Pancreas (tissue), 10 donors: ENCODE measurements around the gene DNAJC24. TPM values are rescaled to one million over a fixed set of nuclear protein-coding genes. Genes with fewer than 3 reads are reported as not detected.

ENCODE experiments used
- ATAC-seq, 4 donors: fragments of 200-7000 bp; cut with Tn5 transposase; one replicate each; pipeline versions ENCODE4 v1.8.0 to v1.9.1; 2020; ENCODE audit warnings: mild to moderate bottlenecking in 4 of 4, moderate library complexity in 4 of 4
- DNase-seq, 6 donors: peaks; one replicate each; pipeline ENCODE4 v3.0.0-alpha.2; 2020
- FAIRE-seq: peaks from 2 replicates; lab custom pipeline; 2012; peaks lifted over from hg19 to GRCh38; lab: Jason Lieb, UNC
- H3K27ac ChIP-seq, 4 donors: fragments of 200-600 bp; sonication (generic); 1 replicate in 3 of 4; 2 replicates in 1 of 4; pipeline versions ENCODE4 v1.5.0 to v1.8.0; 2020
- H3K27me3 ChIP-seq, 4 donors: fragments of 200-600 bp; one replicate each; pipeline ENCODE4 v1.8.0; 2021
- H3K36me3 ChIP-seq, 3 donors: fragments of 200-600 bp; sonication (generic) in 1 of 3; one replicate each; pipeline versions ENCODE4 v1.5.0 to v1.8.0; 2020 to 2021
- H3K4me1 ChIP-seq, 3 donors: fragments of 200-600 bp; one replicate each; pipeline ENCODE4 v1.8.0; 2021
- H3K4me3 ChIP-seq, 4 donors: fragments of 200-600 bp; sonication (generic) in 2 of 4; one replicate each; pipeline versions ENCODE4 v1.5.0 to v1.8.0; 2020 to 2021
- H3K9me3 ChIP-seq, 4 donors: fragments of 200-600 bp; one replicate each; pipeline ENCODE4 v1.8.0; 2021
- CTCF ChIP-seq, 4 donors: fragments of 200-600 bp; sonication (generic) in 3 of 4; IDR thresholded peaks; one replicate each; pipeline versions ENCODE4 v1.5.0 to v1.8.0; 2021; ENCODE audit warnings: antibody characterized with exemption in 4 of 4
- WGBS, 2 donors: extraction: QIAGEN DNeasy Blood & Tissue Kit; methylation state at CpG; one replicate each; pipeline ENCODE4 v1.1.7; 2013; 5-methylcytosine and 5-hydroxymethylcytosine counted together
- intact Hi-C, 3 donors: fragments of 100-400 bp; cut with DNase I; formaldehyde crosslinking; loops; one replicate each; pipeline versions ENCODE4 v1.11.1 to v1.14.2; 2022
- polyA plus RNA-seq, 2 donors: library from polyadenylated mRNA; stranded (reverse); fragments of 200-250 nt; gene quantifications; one replicate each; pipeline ENCODE4 v1.2.3, GENCODE V29; 2013
- total RNA-seq, 6 donors: library from RNA; stranded (reverse); fragmentation: NEBNext Ultra II Directional in 4 of 6; extraction: Animal tissue kit (Norgen Biotek cat#: 25700) in 4 of 6; gene quantifications; one replicate each; pipeline versions ENCODE4 v1.2.1 to v1.2.4, GENCODE V29; 2021 to 2023
- donor health status: healthy with polysubstance abuse.
- donor health status: DM: no; HTN: no; CAD: no; lungs with moderate emphysema.
- donor health status: DM: no; HTN: no; CAD: no.
- donor health status: control.
- donor health status: control.
- donor health status: Bipolar disorder and iron deficiency.
- donor health status: DM: yes; HTN: yes; CAD: no.
- donor health status: DM: no; HTN: no; CAD: no.
- donor health status: DM: no; HTN: no; CAD: no.
- donor health status: DM: yes; HTN: yes; CAD: no.

Gene DNAJC24
- total and polyA plus RNA-seq, 8 donors: 2.8 to 10.7 (median 8.6) TPM

GRCh38 chr11:31474083-31474482 is 104.4 kb downstream of the DNAJC24 start:
- intact Hi-C loops: no loop called here
- FAIRE-seq: no peak
- H3K4me3 ChIP-seq: no peak overlapping the region
- no peaks in the 10 kb centered on the region for H3K9me3 ChIP-seq
- peaks cover 0 to 5% (median 0%) of the 10 kb centered on the region in 3 donors for H3K4me1 ChIP-seq
- no peak for ATAC-seq
- no peaks in the 10 kb centered on the region for H3K36me3 ChIP-seq
- DNase-seq: no peak
- H3K27ac ChIP-seq: no peak overlapping the region
- no peak for TF ChIP-seq CTCF (IDR thresholded peaks at IDR 0.05)
- no peaks in the 10 kb centered on the region for H3K27me3 ChIP-seq

DNA sequence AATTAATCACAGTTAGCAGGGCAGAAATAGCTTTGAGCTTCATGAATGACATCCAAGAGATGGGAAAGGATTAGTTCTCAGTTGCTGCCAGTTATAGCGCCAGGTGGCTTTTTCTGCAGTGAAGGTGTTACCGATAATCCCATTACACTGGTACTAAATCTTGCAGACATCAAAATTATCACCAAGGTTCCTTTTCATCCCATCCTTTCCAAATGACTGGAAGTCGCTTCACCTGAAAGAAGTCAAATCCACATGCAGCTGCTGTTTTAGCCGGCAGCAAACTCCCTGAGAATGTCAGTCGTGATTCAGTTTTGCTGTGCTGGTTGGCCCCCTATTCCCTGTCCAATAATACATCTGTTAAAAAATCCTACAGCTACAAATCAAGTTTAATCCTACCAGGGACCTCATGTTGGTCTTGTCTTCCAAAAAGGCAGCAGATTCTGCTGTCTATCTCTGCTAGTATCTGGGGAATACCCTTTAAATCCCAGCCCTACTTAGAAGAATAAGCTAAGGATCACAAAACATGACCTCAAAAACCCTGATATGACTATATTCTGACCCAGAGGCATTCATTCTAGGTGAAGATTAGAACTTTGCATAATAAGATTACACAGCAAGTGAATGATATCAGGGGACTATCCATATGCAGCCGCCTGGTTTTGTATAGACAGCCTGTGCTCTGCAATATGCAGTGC is 108.0 kb downstream of the DNAJC24 start:
- 90 to 92% methylated on average over 6 of the region's 6 CpGs for WGBS, 2 donors
- Histone ChIP-seq H3K27ac (no peak overlapping the region), H3K27me3 (no peaks in the 10 kb centered on the region), H3K4me3 (no peak overlapping the region), H3K4me1 (peaks cover 0 to 5% (median 0%) of the 10 kb centered on the region in 3 donors), H3K36me3 (no peaks in the 10 kb centered on the region), H3K9me3 (no peaks in the 10 kb centered on the region)
- DNase-seq: no peak
- no peak for ATAC-seq
- no peak for FAIRE-seq
- no peak for TF ChIP-seq CTCF (IDR thresholded peaks at IDR 0.05)
- intact Hi-C loops: no loop called here

- TF ChIP-seq CTCF (IDR thresholded peaks at IDR 0.05): no peak
- intact Hi-C loops: no loop called here
These were observed 108.5 kb downstream of the DNAJC24 start for GRCh38 chr11:31478223-31478590.

DNA sequence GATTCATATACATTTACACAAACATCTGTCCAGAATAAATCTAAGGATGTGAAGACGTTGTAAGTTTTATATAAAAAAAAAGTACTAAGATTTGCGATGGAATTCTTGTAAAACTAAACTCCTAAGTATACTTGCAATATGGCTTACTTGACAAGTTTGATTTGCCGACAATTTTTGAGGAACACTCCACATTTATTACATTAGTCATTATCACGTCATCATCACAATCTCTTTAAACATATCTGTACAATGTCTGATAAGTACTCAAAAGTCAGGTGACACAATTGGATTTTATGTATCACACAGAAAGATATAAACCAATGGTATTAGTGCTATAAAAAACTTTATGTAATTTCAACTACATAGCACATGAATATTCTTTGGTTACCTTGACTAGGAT is 109.4 kb downstream of the DNAJC24 start:
- DNase-seq (no peak), ATAC-seq (no peak), FAIRE-seq (no peak)
- Histone ChIP-seq H3K27me3 (no peaks in the 10 kb centered on the region), H3K4me1 (peaks cover 0 to 5% (median 0%) of the 10 kb centered on the region in 3 donors), H3K4me3 (no peak overlapping the region), H3K27ac (no peak overlapping the region), H3K36me3 (no peaks in the 10 kb centered on the region), H3K9me3 (no peaks in the 10 kb centered on the region)
- 94 to 97% methylated on average over 4 of the region's 4 CpGs for WGBS, 2 donors
- no peak for TF ChIP-seq CTCF (IDR thresholded peaks at IDR 0.05)
- intact Hi-C loops: no loop called here

More at GRCh38 chr11:31478223-31478590, 108.5 kb downstream of the DNAJC24 start:
- Histone ChIP-seq H3K36me3 (no peaks in the 10 kb centered on the region), H3K27ac (no peak overlapping the region), H3K27me3 (no peaks in the 10 kb centered on the region), H3K9me3 (no peaks in the 10 kb centered on the region), H3K4me3 (no peak overlapping the region), H3K4me1 (peaks cover 0 to 5% (median 0%) of the 10 kb centered on the region in 3 donors)
- ATAC-seq (no peak), FAIRE-seq (no peak), DNase-seq (no peak)
- WGBS, 2 donors: 53 to 65% methylated on average over 2 of the region's 2 CpGs

DNA sequence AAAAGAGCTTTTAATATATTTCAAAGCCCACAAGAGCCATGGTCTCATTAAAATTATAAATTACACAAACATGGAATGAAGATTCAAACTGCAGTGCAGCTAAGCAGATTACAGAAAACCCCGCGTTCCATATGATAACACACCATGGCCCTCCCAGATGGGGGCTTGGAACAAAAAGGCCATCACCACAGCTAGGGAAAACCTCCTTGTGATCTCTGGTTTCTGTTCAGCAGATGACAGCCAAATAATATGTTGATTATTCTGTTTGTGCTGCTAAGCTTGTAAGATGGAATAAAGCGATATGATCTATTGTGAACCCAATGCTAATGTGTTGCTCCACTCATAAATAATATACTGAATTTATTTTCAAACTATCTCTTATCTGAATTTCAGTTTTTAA is 111.3 kb downstream of the DNAJC24 start:
- H3K9me3 ChIP-seq: no peaks in the 10 kb centered on the region
- no peaks in the 10 kb centered on the region for H3K36me3 ChIP-seq
- WGBS, 2 donors: 89 to 93% methylated on average over 3 of the region's 3 CpGs
- TF ChIP-seq CTCF (IDR thresholded peaks at IDR 0.05): no peak
- intact Hi-C loops: no loop called here
- peaks cover 0 to 5% (median 0%) of the 10 kb centered on the region in 3 donors for H3K4me1 ChIP-seq
- no peak overlapping the region for H3K4me3 ChIP-seq
- no peak overlapping the region for H3K27ac ChIP-seq
- DNase-seq (no peak), FAIRE-seq (no peak), ATAC-seq (no peak)
- H3K27me3 ChIP-seq: no peaks in the 10 kb centered on the region
